Endodermal cell (in vitro differentiated cells): Measurements from ENCODE around the gene CAPN10. TPM values are rescaled to one million over a fixed set of nuclear protein-coding genes. Genes with fewer than 3 reads are reported as not detected.

Experiments used
- DNase-seq: peaks from one replicate; pipeline ENCODE4 v3.0.0-alpha.2; 2017
- H3K27ac ChIP-seq: 2 replicates; pipeline ENCODE4 v1.5.1; 2013; ENCODE audit warnings: mild to moderate bottlenecking, low read depth, low read length, moderate library complexity
- H3K27me3 ChIP-seq: 2 replicates; pipeline ENCODE4 v1.6.1; 2013; ENCODE audit warnings: mild to moderate bottlenecking, low read length, moderate library complexity; ENCODE audit not compliant: insufficient read depth, control insufficient read depth, poor library complexity, severe bottlenecking
- H3K36me3 ChIP-seq: 2 replicates; pipeline ENCODE4 v1.7.0; 2013; ENCODE audit warnings: mild to moderate bottlenecking, low read length, moderate library complexity; ENCODE audit not compliant: control insufficient read depth, insufficient read depth
- H3K4me1 ChIP-seq: one replicate; pipeline ENCODE4 v1.7.0; 2013; ENCODE audit warnings: low read length; ENCODE audit not compliant: control insufficient read depth, insufficient read depth
- H3K4me3 ChIP-seq: 2 replicates; pipeline ENCODE4 v1.5.1; 2013; ENCODE audit warnings: mild to moderate bottlenecking, low read length, moderate library complexity
- H3K9ac ChIP-seq: 2 replicates; pipeline ENCODE4 v1.6.1; 2013; ENCODE audit warnings: mild to moderate bottlenecking, low read length, moderate library complexity; ENCODE audit not compliant: poor library complexity, severe bottlenecking; ENCODE audit errors: extremely low read depth
- H3K9me3 ChIP-seq: 2 replicates; pipeline ENCODE4 v1.6.1; 2013; ENCODE audit warnings: mild to moderate bottlenecking, low read length, moderate library complexity; ENCODE audit not compliant: control insufficient read depth
- H3K27ac Mint-ChIP-seq: 2 replicates; pipeline ENCODE4 v1.8.0; 2020; ENCODE audit warnings: mixed read lengths
- H3K27me3 Mint-ChIP-seq: 2 replicates; pipeline ENCODE4 v1.8.0; 2021; ENCODE audit warnings: mild to moderate bottlenecking, mixed read lengths; ENCODE audit not compliant: insufficient read depth
- H3K36me3 Mint-ChIP-seq: 2 replicates; pipeline ENCODE4 v1.8.0; 2020; ENCODE audit warnings: low read depth, mixed read lengths
- H3K4me1 Mint-ChIP-seq: 2 replicates; pipeline ENCODE4 v1.8.0; 2020; ENCODE audit warnings: mixed read lengths
- H3K4me3 Mint-ChIP-seq: 2 replicates; pipeline ENCODE4 v1.8.0; 2020; ENCODE audit warnings: mild to moderate bottlenecking, moderate library complexity, mixed read lengths
- H3K9me3 Mint-ChIP-seq: 2 replicates; pipeline ENCODE4 v1.8.0; 2020; ENCODE audit warnings: mild to moderate bottlenecking, mixed read lengths
- WGBS, 2 experiments: methylation state at CpG; one replicate each; pipeline versions ENCODE4 v1.1.5 to v1.1.7; 2013; ENCODE audit warnings: missing lambda C conversion rate in 2 of 2, mixed read lengths in 1 of 2; ENCODE audit not compliant: insufficient coverage in 1 of 2, insufficient read length in 1 of 2; 5-methylcytosine and 5-hydroxymethylcytosine counted together
- total RNA-seq, 2 donors: library from RNA; stranded (reverse); fragmentation: NEBNext Ultra II Directional in 1 of 2; extraction: Animal tissue kit (Norgen Biotek cat#: 25700) in 1 of 2; gene quantifications; 2 replicates in 1 of 2; 3 replicates in 1 of 2; pipeline ENCODE4 v1.2.1, GENCODE V29; 2021
- TF ChIP-seq, protein P1 (sequence below): fragments of 200-600 bp; sonication (generic); conservative IDR thresholded peaks from 2 replicates; pipeline ENCODE4 v1.5.0; 2021; ENCODE audit warnings: antibody characterized with exemption, mild to moderate bottlenecking

Gene CAPN10
- total RNA-seq, 2 donors from 2014 or later = 58.9 to 61.9 TPM

- Mint-ChIP-seq H3K36me3 (no peaks in the 10 kb centered on the region), H3K27ac (no peak overlapping the region), H3K4me1 (peaks cover 3% of the 10 kb centered on the region), H3K4me3 (no peak overlapping the region), H3K27me3 (peaks cover 3% of the 10 kb centered on the region), H3K9me3 (peaks cover 40% of the 10 kb centered on the region)
- DNase-seq = peak; percentile 18
- Histone ChIP-seq H3K4me1 (no peaks in the 10 kb centered on the region), H3K27ac (no peak overlapping the region), H3K36me3 (no peaks in the 10 kb centered on the region), H3K9me3 (peaks cover 23% of the 10 kb centered on the region), H3K9ac (no peak overlapping the region), H3K4me3 (no peak overlapping the region), H3K27me3 (no peaks in the 10 kb centered on the region)
- WGBS, 2 experiments = 92 to 100% methylated on average over 1 of the region's 1 CpG
- TF ChIP-seq, protein P1, sequence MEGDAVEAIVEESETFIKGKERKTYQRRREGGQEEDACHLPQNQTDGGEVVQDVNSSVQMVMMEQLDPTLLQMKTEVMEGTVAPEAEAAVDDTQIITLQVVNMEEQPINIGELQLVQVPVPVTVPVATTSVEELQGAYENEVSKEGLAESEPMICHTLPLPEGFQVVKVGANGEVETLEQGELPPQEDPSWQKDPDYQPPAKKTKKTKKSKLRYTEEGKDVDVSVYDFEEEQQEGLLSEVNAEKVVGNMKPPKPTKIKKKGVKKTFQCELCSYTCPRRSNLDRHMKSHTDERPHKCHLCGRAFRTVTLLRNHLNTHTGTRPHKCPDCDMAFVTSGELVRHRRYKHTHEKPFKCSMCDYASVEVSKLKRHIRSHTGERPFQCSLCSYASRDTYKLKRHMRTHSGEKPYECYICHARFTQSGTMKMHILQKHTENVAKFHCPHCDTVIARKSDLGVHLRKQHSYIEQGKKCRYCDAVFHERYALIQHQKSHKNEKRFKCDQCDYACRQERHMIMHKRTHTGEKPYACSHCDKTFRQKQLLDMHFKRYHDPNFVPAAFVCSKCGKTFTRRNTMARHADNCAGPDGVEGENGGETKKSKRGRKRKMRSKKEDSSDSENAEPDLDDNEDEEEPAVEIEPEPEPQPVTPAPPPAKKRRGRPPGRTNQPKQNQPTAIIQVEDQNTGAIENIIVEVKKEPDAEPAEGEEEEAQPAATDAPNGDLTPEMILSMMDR = no peak
Measured at GRCh38 chr2:240632306-240632721, 45.8 kb downstream of the CAPN10 start.

GRCh38 chr2:240635121-240635997 lies 48.8 kb downstream of the CAPN10 start:
- Mint-ChIP-seq H3K4me3 (no peak overlapping the region), H3K36me3 (no peaks in the 10 kb centered on the region), H3K27ac (no peak overlapping the region), H3K9me3 (peaks cover 45% of the 10 kb centered on the region), H3K27me3 (peaks cover 17% of the 10 kb centered on the region), H3K4me1 (no peaks in the 10 kb centered on the region)
- Histone ChIP-seq H3K9me3 (peaks cover 23% of the 10 kb centered on the region), H3K4me1 (no peaks in the 10 kb centered on the region), H3K27ac (no peak overlapping the region), H3K36me3 (no peaks in the 10 kb centered on the region), H3K27me3 (peaks cover 19% of the 10 kb centered on the region), H3K9ac (no peak overlapping the region), H3K4me3 (no peak overlapping the region)
- no peak for DNase-seq
- WGBS, 2 experiments = 81% methylated on average over 5 to 6 of the region's 6 CpGs
- TF ChIP-seq, protein P1 = no peak

- TF ChIP-seq, protein P1 = no peak
- 81 to 84% methylated on average over 3 of the region's 3 CpGs for WGBS, 2 experiments
- DNase-seq = no peak
- peaks cover 19% of the 10 kb centered on the region for H3K27me3 ChIP-seq
- no peaks in the 10 kb centered on the region for H3K36me3 ChIP-seq
- H3K4me3 ChIP-seq = no peak overlapping the region
- H3K4me3 Mint-ChIP-seq = no peak overlapping the region
- H3K9ac ChIP-seq = no peak overlapping the region
- peaks cover 1% of the 10 kb centered on the region for H3K4me1 Mint-ChIP-seq
- no peaks in the 10 kb centered on the region for H3K36me3 Mint-ChIP-seq
- no peak overlapping the region for H3K27ac ChIP-seq
- H3K4me1 ChIP-seq = no peaks in the 10 kb centered on the region
- H3K27me3 Mint-ChIP-seq = peaks cover 19% of the 10 kb centered on the region
- no peak overlapping the region for H3K27ac Mint-ChIP-seq
- H3K9me3 Mint-ChIP-seq = peaks cover 45% of the 10 kb centered on the region
- peaks cover 23% of the 10 kb centered on the region for H3K9me3 ChIP-seq
Measured at GRCh38 chr2:240635998-240636547, 49.5 kb downstream of the CAPN10 start.
